Left lung (tissue), 10 donors: Measurements from ENCODE around the gene TMEM203. TPM values are rescaled to one million over a fixed set of nuclear protein-coding genes. Genes with fewer than 3 reads are reported as not detected.
A peak's percentile ranks its signal among the peaks of the same experiment; 100 is the strongest.

Source experiments
- ATAC-seq: fragments of 200-7000 bp; cut with Tn5 transposase; one replicate; pipeline ENCODE4 v1.9.1; 2020; ENCODE audit warnings: moderate library complexity
- DNase-seq, 4 donors: peaks; one replicate each; pipeline ENCODE4 v3.0.0-alpha.2; 2013 to 2020
- H3K27ac ChIP-seq, 2 donors: fragments of 200-600 bp; sonication (generic) in 1 of 2; one replicate each; pipeline versions ENCODE4 v1.5.0 to v1.8.0; 2020 to 2021
- H3K27me3 ChIP-seq, 2 donors: fragments of 200-600 bp; sonication (generic) in 1 of 2; one replicate each; pipeline versions ENCODE4 v1.5.0 to v1.8.0; 2020 to 2021
- H3K36me3 ChIP-seq, 2 donors: fragments of 200-600 bp; sonication (generic) in 1 of 2; one replicate each; pipeline versions ENCODE4 v1.5.0 to v1.8.0; 2020 to 2021
- H3K4me1 ChIP-seq, 2 donors: fragments of 200-600 bp; one replicate each; pipeline ENCODE4 v1.8.0; 2021
- H3K4me3 ChIP-seq, 2 donors: fragments of 200-600 bp; sonication (generic) in 1 of 2; one replicate each; pipeline versions ENCODE4 v1.5.0 to v1.8.0; 2020 to 2021; ENCODE audit warnings: mild to moderate bottlenecking in 1 of 2
- H3K9me3 ChIP-seq, 2 donors: fragments of 200-600 bp; sonication (generic) in 1 of 2; one replicate each; pipeline versions ENCODE4 v1.5.0 to v1.8.0; 2020 to 2021
- intact Hi-C, 2 donors: fragments of 100-400 bp; cut with DNase I; formaldehyde crosslinking; loops; one replicate each; pipeline versions ENCODE4 v1.11.2 to v1.14.2; 2022
- polyA plus RNA-seq, 6 donors: library from polyadenylated mRNA; unstranded; fragments of 120-200 nt; gene quantifications; one replicate each; pipeline ENCODE4 v1.2.1, GENCODE V29; 2013; ENCODE audit not compliant: insufficient read length in 6 of 6
- total RNA-seq, 2 donors: library from RNA; stranded (reverse); fragmentation: NEBNext Ultra II Directional; extraction: Animal tissue kit (Norgen Biotek cat#: 25700); gene quantifications; one replicate each; pipeline ENCODE4 v1.2.1, GENCODE V29; 2021
- TF ChIP-seq, protein P1 (sequence below), 2 donors: fragments of 200-600 bp; sonication (generic) in 1 of 2; IDR thresholded peaks; one replicate each; pipeline versions ENCODE4 v1.5.0 to v1.8.0; 2021; ENCODE audit warnings: antibody characterized with exemption in 2 of 2
- donor health status: DM: no; HTN: yes; CAD: no.
- donor health status: DM: no; HTN: no; CAD: no.

Gene TMEM203
- total and polyA plus RNA-seq, 8 donors, result 30.4 to 37.8 (median 31.8) TPM

GRCh38 chr9:137252555-137253506 lies 47.4 kb upstream of the TMEM203 start:
- no peak for ATAC-seq
- H3K27ac ChIP-seq, result no peak overlapping the region
- H3K27me3 ChIP-seq, result no peaks in the 10 kb centered on the region
- TF ChIP-seq, protein P1, sequence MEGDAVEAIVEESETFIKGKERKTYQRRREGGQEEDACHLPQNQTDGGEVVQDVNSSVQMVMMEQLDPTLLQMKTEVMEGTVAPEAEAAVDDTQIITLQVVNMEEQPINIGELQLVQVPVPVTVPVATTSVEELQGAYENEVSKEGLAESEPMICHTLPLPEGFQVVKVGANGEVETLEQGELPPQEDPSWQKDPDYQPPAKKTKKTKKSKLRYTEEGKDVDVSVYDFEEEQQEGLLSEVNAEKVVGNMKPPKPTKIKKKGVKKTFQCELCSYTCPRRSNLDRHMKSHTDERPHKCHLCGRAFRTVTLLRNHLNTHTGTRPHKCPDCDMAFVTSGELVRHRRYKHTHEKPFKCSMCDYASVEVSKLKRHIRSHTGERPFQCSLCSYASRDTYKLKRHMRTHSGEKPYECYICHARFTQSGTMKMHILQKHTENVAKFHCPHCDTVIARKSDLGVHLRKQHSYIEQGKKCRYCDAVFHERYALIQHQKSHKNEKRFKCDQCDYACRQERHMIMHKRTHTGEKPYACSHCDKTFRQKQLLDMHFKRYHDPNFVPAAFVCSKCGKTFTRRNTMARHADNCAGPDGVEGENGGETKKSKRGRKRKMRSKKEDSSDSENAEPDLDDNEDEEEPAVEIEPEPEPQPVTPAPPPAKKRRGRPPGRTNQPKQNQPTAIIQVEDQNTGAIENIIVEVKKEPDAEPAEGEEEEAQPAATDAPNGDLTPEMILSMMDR (IDR thresholded peaks at IDR 0.05), result no peak
- H3K36me3 ChIP-seq, result peaks cover 0 to 12% of the 10 kb centered on the region in 2 donors
- peak in 1 of 4 donors; percentile 32 for DNase-seq
- peaks cover 13 to 28% of the 10 kb centered on the region in 2 donors for H3K4me1 ChIP-seq
- no peak overlapping the region for H3K4me3 ChIP-seq
- intact Hi-C loops, result no loop called here
- no peaks in the 10 kb centered on the region for H3K9me3 ChIP-seq

DNA sequence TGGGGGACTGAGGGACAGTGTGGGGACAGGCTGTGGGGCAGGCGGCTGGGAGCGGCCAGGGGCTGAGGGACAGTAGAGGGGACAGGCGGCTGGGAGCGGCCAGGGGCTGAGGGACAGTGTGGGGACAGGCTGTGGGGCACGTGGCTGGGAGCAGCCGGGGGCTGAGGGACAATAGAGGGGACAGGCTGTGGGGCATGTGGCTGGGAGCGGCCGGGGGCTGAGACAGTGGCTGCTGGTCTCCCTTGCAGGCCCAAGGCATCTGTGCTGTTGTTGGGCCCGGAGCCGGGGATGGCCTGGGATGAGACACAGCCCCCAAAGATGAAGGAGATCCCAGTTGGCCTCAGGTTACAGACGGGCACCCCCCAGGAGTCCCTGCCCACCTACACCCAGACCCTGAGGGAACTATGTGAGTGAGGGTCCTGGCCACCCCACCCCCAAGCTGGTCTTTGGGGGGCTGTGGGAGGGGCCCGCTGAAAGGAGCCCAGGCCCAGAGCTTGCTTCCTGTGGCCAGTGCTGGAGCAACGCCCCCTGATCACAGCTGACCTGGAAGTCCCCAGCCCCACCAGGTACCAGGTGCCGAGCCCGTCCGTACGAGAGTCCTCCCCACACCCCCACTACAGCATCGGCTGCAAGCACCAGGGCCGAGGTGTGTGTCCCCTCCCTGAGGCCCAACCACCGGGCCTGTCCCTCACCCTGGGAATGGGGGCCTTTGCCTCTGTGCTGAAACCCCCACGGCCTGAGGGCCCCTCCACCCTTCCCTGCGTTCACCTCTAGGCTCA lies 46.2 kb upstream of the TMEM203 start:
- no peak for DNase-seq
- Histone ChIP-seq H3K27me3 (no peaks in the 10 kb centered on the region), H3K4me3 (no peak overlapping the region), H3K36me3 (peaks cover 0 to 4% of the 10 kb centered on the region in 2 donors), H3K9me3 (no peaks in the 10 kb centered on the region), H3K4me1 (peaks cover 20 to 21% of the 10 kb centered on the region in 2 donors), H3K27ac (no peak overlapping the region)
- intact Hi-C loops, result no loop called here
- TF ChIP-seq, protein P1 (IDR thresholded peaks at IDR 0.05), result no peak
- no peak for ATAC-seq

DNA sequence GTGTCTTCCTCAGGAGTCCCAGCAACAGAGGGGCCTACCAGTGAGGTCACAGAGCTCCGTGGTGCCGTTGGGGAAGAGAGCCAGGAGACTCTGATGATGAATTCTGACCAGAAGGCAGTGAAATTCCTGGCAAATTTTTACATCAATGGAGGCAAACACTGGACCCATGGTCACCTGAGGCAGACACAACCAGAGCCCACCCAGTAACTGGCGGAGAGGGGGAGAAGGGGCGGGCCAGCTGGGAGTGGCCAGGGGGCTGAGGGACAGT lies 45.7 kb upstream of the TMEM203 start, which contains the start of gene STPG3:
Gene STPG3, plus strand, starts transcription at position 93 of the 268 bp plus-strand sequence. Its CDS starts 1 bp downstream, at position 94.
- peaks cover 15% of the 10 kb centered on the region in 2 donors for H3K4me1 ChIP-seq
- no peaks in the 10 kb centered on the region for H3K36me3 ChIP-seq
- intact Hi-C loops, result no loop called here
- H3K9me3 ChIP-seq, result no peaks in the 10 kb centered on the region
- H3K27me3 ChIP-seq, result no peaks in the 10 kb centered on the region
- H3K27ac ChIP-seq, result no peak within 1 kb of the TSS
- DNase-seq (no peak), ATAC-seq (no peak)
- TF ChIP-seq, protein P1 (IDR thresholded peaks at IDR 0.05), result no peak
- H3K4me3 ChIP-seq, result no peak within 1 kb of the TSS

DNA sequence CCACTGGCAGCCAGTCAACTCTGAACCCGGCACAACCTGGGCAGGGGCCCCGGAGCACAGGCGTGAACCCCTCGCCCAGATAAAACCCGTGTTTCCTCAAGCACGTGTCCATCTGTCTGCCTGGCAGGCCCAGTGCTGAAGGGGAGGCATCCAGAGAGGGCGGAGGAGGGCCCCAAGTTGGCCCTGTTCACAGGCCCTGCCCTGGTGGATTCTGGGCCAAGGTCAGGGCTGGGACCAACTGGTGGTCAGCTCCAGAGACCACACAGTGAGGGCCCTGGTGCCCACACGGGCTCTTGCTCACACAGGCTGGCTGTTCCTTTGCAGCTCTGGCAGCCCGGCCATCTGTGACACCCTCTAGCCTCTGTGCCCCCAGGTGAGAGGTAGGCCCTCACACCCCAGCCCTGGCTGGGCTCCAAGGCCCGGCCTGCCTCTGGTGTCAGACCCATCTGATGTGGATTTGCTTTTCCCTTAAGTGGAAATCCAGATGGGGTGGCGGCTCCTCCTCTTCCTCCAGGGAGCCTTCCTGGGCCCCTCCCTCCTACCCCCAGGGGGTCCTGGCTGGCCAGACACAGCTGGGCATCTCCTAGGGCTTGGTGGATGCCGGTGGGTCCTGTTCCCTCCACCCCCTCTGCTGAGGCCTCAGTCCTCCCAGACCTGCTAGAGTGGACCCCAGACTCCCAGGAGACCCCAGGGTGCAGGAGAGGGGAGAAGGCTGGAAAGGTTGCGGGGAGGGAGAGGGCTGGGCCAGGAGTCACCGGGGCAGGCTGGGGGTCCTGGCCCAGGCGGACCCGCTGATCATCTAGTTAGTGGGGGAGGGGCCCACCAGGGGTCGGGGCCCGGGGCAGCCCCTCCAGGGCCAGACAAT lies 45.1 kb upstream of the TMEM203 start:
- intact Hi-C loops, result no loop called here
- H3K4me1 ChIP-seq, result peaks cover 9 to 13% of the 10 kb centered on the region in 2 donors
- no peaks in the 10 kb centered on the region for H3K36me3 ChIP-seq
- H3K27me3 ChIP-seq, result no peaks in the 10 kb centered on the region
- no peak for DNase-seq
- H3K9me3 ChIP-seq, result no peaks in the 10 kb centered on the region
- no peak overlapping the region for H3K4me3 ChIP-seq
- no peak overlapping the region for H3K27ac ChIP-seq
- TF ChIP-seq, protein P1 (IDR thresholded peaks at IDR 0.05), result no peak
- no peak for ATAC-seq
